GM21447 (cell line): ENCODE results near the gene SLC35B1.

Experiments
- ATAC-seq: cut with Tn5 transposase; IDR thresholded peaks from one replicate; pipeline ENCODE4 v1.9.1; 2021; ENCODE audit not compliant: unreplicated experiment

SLC35B1 gene, protein sequence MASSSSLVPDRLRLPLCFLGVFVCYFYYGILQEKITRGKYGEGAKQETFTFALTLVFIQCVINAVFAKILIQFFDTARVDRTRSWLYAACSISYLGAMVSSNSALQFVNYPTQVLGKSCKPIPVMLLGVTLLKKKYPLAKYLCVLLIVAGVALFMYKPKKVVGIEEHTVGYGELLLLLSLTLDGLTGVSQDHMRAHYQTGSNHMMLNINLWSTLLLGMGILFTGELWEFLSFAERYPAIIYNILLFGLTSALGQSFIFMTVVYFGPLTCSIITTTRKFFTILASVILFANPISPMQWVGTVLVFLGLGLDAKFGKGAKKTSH

DNA sequence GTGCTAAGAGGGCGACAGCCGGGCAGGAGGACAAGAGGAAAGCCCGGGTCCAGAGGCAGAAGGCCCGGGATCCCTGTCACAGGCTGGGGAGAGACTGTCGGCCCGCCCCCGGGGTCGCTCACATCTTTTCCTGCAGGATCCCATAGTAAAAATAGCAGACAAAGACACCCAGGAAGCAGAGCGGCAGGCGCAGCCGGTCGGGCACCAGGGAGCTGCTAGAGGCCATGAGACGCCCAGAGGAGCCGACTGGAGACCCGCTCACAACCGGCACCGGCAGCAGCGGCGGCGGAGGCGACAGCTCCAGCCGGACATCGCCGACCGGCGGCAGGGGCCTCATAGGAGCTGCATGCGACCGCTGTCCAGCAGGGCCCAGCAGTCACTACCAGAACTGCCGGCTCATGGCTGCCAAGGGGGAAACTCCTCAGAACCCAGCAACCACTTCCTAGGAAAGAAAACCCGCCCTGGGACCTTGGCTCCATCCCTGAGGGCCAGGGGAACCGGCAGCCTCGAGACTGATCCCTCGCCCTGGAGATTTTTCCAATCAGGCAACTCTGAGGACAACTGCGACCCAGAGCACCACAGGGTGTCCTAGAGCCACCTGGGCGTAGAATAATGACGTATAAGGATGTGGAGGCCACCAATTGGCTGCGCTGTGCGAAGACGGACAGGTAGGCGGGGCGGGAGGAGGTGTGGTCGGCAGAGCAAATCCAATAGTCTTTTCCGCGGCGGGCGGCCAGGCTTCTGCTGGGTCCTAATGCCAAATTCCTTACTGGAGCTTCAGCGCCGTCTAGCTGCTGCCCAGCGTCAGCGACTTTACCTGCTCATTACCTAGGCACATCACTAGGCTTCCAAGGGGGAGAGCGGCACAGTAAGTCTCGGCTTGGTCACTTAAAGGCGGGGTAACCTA is at the start of gene SLC35B1:
SLC35B1 (minus strand) TSS at position 357 of the 907 bp plus-strand sequence; CDS start at position 226, 131 bp downstream.
- ATAC-seq, result peak; percentile 90

DNA sequence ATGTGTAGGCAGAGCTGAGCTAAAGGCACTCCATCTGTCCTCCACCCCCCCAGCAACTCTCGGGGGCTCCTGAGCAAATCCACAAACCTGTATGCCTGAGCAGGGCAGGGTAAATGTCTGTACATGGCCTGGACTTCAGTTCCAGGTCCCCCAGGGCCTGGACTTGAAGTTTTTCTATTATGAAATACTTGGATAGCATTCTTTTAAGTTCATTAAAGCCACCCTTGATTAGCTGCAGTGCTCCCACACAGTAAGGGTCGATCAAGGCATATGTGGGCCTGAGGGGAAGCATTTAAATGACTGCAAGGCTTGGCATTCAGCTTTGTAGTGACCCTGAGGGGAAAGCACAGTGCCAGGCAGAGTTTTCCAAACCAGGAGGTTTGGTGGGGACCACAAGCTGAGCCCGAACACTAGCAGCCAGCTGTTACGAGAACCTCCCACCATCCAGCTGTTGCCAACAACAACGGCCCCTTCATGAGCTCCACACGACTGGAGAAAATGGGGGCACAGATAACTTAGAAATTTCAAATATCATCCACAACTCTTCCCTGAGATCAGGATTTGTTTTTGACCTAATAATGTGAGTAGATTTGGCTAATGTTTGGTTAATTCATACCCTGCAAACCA is 49.5 kb upstream of the SLC35B1 start:
- ATAC-seq, result no peak

DNA sequence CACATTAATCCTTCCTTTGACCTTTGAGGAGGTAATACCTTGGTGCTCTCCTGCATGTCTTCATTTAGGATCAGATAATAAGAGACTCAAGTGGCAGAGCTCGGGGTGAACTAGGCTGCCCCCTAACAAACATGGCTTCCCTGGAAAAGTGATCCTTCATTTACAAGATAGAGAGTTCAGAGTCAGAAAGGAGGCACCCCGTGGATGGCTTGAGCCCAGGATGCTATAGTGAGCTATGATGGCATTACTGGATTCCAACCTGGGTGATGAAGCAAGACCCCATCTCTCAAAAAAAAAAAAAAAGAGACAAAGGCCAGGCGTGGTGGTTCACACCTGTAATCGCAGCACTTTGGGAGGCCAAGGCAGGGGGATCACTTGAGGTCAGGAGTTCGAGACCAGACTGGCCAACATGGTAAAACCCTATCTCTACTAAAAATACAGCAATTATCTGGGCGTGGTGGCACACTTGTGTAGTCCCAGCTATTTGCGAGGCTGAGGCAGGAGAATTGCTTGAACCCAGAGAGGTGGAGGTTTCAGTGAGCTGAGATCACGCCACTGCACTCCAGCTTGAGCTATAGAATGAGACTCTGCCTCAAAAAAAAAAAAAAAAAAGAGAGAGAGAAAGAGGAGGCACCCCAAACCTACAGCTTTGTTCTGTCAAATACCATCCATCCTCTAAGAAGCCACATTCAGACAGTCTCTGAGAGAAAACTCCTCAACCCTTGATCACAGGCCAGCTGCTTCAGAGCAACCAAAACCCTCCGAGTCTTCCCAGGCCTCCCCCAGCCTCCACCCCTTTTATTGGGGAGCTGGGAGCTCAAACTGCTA is 48.8 kb upstream of the SLC35B1 start:
- ATAC-seq, result no peak

DNA sequence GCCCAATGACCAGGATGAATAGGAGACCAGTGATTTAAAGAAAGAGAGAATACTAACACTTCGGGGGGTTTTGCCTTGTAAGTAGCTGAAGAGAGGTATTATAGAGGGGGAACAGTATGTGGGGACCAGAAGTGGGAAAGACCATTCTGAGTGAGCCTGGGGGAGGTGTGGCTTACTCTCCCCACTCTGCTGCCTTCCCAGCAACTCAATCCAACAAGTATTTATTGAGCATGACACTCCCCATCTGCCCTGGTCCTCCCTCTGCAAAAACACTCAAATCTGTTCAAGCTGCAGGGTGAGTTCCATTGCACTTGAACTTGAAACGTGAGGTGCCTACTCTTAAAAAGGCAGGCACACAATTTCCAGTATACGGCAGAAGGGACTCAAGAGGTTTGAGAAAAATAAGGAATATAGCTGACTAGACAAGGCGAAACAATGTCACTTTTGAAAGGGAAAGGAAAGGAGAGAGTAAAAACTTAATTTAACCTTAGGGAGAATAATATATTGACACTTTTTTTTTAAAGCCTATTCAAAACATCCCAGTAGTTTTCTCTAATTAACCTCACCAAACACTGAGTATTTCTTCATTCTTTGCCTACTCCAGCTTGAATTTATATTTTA is 48.0 kb upstream of the SLC35B1 start:
- ATAC-seq, result no peak

DNA sequence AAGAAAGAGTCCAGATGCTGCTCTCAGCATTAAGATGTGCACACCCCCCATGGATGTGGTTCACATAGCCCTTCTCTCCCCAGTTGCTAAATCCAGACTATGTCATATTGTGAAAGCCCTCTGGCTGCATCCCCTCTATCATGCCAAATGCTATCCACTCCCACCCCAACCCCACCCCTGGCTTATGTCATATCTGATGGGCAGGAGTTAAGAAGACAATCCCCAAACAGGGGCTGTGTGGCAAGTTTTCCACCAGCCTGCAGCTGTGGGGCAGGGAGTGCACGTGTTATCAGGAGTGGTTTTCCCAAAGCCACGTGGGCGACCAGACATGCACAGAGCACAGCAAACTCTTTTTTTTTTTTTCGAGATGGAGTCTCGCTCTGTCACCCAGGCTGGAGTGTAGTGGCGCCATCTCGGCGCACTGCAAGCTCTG is 46.2 kb upstream of the SLC35B1 start:
- no peak for ATAC-seq

DNA sequence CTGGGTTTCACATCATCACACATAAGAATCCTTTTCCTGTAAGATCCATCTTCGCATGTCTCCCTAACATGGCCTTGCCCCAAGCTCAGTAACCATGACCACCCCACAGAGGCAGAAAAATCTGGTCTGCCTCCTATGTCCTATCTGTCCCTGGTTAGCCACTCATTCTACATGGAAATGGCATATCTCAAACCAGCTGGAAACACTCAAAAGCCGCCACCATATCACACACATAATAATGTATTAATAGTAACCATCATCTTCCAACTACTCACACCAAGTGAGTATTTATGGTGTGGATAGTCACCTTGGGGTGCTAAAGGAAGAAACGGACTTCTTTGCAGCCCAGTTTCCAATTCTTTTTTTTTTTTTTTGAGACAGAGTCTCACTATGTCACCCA is 44.7 kb upstream of the SLC35B1 start:
- no peak for ATAC-seq

DNA sequence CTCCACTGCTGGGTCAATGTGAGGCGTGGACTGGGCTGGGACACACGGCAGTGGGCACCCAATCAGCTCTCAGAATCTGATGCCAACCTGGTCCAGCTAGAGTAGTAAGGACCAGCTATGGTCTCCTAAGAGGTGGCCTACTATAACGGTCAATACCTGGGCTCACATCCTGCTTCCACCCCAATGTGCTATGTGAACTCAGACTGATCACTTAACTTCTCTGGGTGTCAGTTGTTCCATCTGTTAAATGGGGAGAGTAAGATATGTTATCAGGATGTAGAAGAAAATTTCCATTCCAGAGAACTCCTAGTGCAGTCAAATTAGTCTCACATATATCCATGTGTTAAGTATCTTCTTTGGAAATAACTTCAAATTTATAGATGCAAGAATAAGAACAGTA is 42.0 kb upstream of the SLC35B1 start:
- no peak for ATAC-seq

DNA sequence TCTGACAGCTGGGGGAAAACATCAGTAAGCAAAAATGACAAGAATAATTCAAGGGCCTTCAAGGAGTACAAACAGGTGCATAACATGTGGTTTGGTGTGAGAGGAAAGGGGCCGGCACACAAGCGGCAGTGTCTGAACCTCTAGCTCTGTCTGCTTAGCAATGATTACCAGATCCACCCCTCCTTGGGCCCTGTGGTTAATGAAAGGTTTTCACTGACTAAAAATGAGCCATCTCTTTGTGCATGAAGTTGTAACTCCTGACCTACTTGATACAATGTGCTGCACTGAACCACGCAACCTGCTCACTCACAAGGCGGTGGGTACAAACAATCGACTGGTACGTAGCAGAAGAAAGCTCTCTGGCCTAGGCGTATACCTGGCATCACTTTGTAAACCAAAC is 41.0 kb upstream of the SLC35B1 start:
- peak; percentile 79 for ATAC-seq

DNA sequence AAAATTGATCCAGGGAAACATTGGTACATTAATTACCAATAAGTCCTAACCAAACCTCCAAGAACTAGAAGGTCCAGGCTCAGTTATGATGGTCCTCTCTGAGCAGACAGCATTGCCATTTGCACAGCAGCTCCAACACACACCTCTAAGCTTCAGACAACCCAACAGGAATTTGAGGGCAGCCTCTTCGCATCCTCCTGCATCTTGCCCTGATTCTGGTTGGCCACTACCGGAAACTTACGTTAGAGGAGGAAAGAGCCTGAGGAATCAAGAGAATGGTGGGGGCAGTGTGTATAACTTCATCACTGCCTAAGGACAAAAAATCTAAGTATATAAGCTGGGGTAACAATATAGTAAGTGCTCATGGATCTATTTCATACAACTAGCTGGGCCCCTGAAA is 40.5 kb upstream of the SLC35B1 start:
- no peak for ATAC-seq

DNA sequence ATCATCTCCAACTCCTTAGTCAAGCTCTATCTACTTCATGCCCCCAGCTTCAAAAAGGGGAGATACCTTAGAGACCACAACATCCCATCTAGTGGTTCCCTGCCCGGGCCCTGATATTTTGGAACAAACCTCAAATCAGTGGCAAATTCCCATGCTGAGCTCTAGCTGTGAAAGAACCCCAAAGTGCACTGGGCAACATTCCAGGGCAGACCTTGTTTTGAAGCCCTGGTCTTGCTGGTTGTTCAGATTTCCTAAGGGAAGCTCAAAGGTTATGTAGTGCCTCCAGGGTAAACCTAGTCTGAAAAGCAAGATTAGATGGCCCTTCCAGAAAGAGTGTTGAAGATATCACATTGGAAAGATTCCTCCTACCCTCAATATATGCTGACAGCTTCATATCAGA is 39.9 kb upstream of the SLC35B1 start:
- ATAC-seq, result no peak

DNA sequence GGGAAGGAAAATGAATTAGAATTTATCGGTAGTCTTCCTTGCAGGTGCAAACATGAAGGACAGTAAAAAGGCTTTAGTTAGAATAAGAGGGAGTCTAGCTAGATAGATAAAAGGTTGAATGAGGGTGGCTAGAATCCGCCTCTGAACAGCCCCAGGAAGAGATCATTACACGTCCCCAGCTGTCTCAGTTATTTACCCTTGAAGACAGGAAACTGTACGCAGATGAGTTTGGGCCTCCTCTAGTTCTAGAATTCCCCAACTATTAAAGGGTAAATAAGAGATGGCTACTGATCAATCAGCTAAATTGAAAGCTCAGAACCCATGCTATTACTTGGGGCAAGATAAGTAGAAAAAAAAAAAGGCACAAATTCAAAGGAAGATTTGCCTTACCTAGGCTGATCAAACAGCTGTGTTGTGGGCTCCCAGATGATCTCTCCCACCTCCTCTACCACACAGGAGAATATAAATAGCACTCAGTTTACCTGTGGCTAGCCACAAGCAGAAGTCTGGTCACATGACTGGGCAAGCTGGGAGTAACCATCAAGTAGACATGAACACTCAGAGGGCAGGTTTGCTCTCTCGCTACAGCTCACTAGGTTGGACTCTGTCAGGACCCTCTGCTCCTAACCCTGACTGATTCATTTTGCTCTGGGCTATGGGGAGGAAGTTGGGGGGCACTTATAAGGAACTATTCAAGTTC is 39.2 kb upstream of the SLC35B1 start:
- ATAC-seq, result peak; percentile 50

DNA sequence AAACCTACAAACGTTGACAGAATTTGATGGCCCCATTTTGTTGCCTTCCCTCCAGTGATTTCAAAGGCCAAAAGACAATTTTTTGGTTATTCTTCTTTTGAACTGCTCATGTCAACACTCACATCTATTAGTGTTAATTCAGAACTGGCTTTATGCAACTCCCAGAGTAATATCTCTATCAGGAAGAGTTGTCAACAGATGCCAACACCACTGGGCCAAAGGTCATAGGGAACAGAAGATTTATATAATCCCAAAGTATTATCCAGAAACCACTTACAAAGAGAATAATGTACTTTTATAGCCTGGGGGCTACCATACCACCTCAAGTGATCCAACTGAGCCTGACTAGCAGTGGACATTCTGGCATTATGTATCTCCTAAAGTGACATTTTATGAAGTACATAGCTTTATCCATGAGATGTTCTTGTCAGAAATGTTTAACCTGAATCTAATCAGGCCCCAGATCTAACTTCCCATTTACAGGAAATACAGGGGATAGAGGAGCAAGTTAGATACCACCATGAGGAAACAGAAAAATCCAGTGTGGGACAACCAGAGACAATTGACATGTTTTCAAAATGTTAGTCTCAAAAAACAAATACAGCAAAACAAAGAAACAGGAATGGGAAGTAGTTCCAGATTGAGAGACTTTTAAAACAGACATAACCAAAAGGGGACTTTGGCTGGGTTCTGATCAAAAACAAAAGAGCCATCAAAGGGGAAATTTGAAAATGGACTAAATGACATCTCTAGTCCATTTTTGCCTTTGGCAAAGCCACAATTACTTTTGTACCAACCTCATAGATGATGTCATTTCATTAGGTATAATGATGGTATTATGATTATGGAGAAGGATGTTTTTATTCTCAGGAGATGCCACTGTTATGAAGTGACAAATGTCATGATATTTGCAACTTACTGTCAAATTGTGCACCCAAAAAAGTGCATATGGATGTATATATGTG is 37.7 kb upstream of the SLC35B1 start:
- no peak for ATAC-seq

DNA sequence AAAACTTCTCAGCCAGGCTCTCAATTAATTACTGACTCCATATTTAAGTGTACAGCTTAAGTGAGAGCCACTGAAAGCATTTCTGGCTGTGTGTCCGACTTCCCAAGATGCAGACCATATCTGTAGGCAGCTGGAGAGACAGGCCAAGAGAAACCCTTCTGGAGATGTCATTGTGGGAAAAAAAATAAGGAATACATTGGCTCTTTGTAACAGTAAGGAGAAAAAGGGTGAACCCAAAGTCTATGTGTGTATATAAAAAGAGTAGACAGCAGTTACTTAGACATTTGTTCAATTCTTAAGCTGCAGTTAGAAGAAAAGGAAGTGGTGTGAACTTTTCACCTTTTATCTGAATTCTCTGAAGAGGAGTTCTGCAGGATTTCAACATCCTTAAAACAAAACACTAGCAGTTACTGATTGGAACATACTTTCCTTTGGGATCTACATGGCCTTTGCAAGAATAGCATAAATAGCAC is 34.4 kb upstream of the SLC35B1 start:
- ATAC-seq, result no peak

DNA sequence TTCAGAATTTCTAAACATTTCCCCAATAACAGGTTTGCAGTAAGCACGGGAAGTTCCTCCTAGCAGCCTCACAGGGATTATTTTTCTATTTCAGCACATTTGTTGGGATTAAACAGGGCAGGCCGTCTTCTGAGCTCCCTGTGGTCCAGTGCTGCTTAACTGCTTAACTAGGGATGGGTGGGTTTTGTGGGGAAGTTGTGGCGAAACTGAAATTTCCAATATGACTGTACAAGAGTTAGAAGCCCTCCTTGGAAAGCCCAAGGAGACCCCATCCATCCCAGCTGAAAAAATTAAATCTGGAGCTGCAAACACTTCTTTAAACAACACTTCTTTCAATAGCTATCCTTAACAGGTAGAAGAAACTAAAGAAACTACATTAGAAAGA is 33.9 kb upstream of the SLC35B1 start:
- no peak for ATAC-seq

DNA sequence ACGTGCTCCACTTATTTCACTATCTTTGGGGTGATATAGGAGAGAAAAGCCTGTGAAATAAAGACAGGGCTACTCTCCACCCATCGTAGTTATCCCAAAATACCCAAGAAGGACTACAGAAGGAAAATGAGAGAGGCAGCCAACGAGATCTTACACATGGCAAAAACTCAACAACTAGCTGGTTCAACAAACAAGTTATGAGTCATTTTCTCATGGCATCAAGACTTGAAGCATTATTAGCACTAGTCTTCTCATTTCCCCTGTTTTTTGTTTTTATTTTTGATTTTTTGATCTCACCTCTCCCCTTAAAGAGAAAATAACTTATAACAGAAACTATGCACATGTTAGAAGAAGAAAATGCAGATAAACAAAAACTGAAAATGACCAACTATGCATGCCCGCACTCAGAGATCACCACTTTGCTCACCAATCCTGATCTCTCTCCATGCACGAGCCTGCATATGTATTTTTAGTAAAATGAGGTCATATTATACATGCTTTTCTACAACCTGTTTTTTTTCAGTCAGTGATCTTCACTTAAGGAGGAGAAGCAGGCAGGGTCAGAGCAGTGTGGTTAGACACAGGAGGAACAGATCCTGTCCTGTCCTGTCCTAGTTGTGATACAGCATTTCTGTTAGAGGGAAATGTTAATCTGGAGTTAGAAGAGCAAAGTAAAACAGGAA is 33.4 kb upstream of the SLC35B1 start:
- ATAC-seq, result peak; percentile 37

DNA sequence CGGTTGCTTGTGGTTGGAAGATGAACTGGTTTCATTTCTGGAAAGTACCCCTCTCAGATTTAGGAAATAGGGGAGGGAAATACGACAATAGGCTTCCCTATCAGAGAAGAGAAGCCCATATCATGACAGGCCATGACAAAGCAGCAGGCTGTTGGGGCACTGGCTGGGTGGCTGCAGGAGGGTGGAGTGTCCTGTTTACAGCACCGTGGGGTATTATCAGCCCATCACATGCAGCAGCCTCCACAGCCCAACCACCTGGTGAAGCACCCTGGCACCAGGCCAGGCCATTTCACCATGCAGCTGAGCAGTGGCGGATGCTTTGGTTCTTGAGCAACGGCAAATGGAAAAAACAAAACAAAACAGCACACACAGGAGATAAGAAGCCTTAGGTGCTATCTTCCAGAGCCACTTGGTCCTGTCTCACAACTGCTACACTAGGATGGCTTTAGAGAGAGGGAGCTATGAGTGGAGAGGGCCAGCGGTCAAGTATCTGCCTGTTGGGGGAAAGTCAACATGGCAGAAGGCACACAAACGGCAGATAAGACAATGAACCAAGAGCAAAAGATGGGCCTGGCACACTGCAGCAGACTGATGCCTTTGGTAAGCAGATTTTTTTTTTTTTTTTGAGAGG is 32.0 kb upstream of the SLC35B1 start:
- ATAC-seq, result no peak

DNA sequence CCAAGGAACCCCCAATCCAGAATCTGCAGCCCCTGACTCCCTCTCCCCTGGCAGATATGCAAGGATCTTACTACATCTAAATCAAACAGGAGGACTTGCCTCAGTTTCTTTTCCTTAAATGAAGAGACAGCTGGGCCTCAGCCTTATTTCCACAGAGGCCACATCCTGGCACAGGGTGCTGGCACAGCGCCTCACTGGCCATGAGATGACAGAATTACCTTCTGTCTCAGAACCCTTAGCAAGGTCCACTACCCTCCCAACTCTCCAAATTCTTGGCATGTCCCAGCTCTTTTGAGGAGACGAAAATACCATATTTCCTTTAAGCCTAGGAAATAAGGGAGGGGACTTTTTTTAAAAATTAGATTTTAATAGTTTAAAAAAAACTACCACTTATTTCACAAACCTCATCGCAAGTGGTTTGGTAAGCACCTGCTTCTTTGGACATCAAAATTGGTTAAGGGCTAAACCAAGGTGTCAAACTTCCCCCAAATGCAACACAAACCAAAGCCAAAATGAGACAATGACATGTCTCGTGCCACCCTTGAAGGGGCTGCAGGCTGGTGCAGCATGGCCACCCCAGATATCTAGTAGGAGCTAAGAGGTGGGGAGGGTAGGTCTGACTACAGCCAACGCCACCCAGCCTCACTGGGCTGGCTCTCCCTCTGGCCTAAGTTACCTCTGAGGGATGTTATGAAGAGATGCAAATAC is 30.8 kb upstream of the SLC35B1 start:
- no peak for ATAC-seq
